Aorta (tissue), 5 donors: Measurements from ENCODE around the gene ARHGAP25. TPM values are rescaled to one million over a fixed set of nuclear protein-coding genes. Genes with fewer than 3 reads are reported as not detected.

Experiments
- ATAC-seq: fragments of 200-7000 bp; cut with Tn5 transposase; one replicate; pipeline ENCODE4 v1.9.1; 2022; ENCODE audit warnings: moderate library complexity; ENCODE audit not compliant: low FRiP score
- DNase-seq, 2 donors: peaks; one replicate each; pipeline ENCODE4 v3.0.0-alpha.2; 2020
- H3K27ac ChIP-seq, 2 donors: one replicate each; pipeline ENCODE4 v1.5.1; 2013; ENCODE audit warnings: low read length in 2 of 2, mild to moderate bottlenecking in 2 of 2, moderate library complexity in 2 of 2, control low read depth in 1 of 2, inconsistent platforms in 1 of 2, low read depth in 1 of 2
- H3K27me3 ChIP-seq, 2 donors: one replicate each; pipeline ENCODE4 v1.6.1; 2013; ENCODE audit warnings: control low read depth in 1 of 2, low read length in 1 of 2, mild to moderate bottlenecking in 1 of 2, moderate library complexity in 1 of 2; ENCODE audit not compliant: insufficient read depth in 2 of 2, control insufficient read depth in 1 of 2
- H3K36me3 ChIP-seq, 2 donors: one replicate each; pipeline ENCODE4 v1.6.1; 2013; ENCODE audit warnings: control low read depth in 1 of 2, low read length in 1 of 2, mild to moderate bottlenecking in 1 of 2; ENCODE audit not compliant: insufficient read depth in 2 of 2, control insufficient read depth in 1 of 2
- H3K4me1 ChIP-seq, 2 donors: one replicate each; pipeline ENCODE4 v1.6.1; 2013; ENCODE audit warnings: low read length in 2 of 2, control low read depth in 1 of 2, mild to moderate bottlenecking in 1 of 2, moderate library complexity in 1 of 2; ENCODE audit not compliant: insufficient read depth in 2 of 2, control insufficient read depth in 1 of 2
- H3K4me3 ChIP-seq, 2 donors: one replicate each; pipeline ENCODE4 v1.5.1; 2013; ENCODE audit warnings: low read length in 2 of 2, control low read depth in 1 of 2, mild to moderate bottlenecking in 1 of 2
- H3K9me3 ChIP-seq: one replicate; pipeline ENCODE4 v1.6.1; 2013; ENCODE audit warnings: mild to moderate bottlenecking, low read length; ENCODE audit not compliant: control insufficient read depth
- WGBS, 2 donors: extraction: QIAGEN DNeasy Blood & Tissue Kit; methylation state at CpG; one replicate each; pipeline ENCODE4 v1.1.7; 2013; 5-methylcytosine and 5-hydroxymethylcytosine counted together
- intact Hi-C, 2 donors: fragments of 100-400 bp; cut with DNase I; formaldehyde crosslinking; loops; one replicate each; pipeline versions ENCODE4 v1.14.2 to v1.15.0; 2022
- polyA plus RNA-seq, 2 donors: library from polyadenylated mRNA; stranded (reverse); fragments of 200-250 nt; gene quantifications; one replicate each; pipeline ENCODE4 v1.2.3, GENCODE V29; 2013
- total RNA-seq, 2 donors: library from RNA; stranded (reverse); fragmentation: NEBNext Ultra II Directional; extraction: Animal tissue kit (Norgen Biotek cat#: 25700); gene quantifications; one replicate each; pipeline ENCODE4 v1.2.1, GENCODE V29; 2021
- donor health status: healthy with polysubstance abuse.
- donor health status: Bipolar disorder and iron deficiency.
- donor health status: DM: no; HTN: no; CAD: no.
- donor health status: DM: no; HTN: no; CAD: no.
- donor health status: DM: yes; HTN: yes; CAD: no.

The ARHGAP25 gene
- total and polyA plus RNA-seq, 4 donors, result 2.6 to 21.1 (median 6.4) TPM

DNA sequence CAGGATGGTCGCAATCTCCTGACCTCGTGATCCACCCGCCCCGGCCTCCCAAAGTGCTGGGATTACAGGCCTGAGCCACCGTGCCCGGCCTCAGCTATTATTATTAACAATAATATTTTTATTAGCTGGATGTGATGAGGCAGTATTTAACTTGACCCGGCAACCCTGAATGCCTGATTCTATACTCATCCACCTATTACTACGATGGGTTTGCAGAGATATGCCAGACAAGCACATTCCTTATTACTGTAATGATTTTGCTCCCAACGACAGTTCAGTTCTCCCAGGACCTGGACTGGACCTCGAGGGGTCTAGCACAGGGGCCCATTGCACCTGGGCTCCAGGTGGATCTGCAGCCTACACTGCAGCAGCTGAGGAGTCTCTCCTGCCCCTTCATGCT lies 104.0 kb downstream of the ARHGAP25 start:
- Histone ChIP-seq H3K27ac (no peak overlapping the region), H3K4me1 (no peaks in the 10 kb centered on the region), H3K4me3 (no peak overlapping the region), H3K36me3 (no peaks in the 10 kb centered on the region), H3K27me3 (no peaks in the 10 kb centered on the region), H3K9me3 (no peaks in the 10 kb centered on the region)
- no peak for DNase-seq
- ATAC-seq, result no peak
- 87 to 91% methylated on average over 10 of the region's 10 CpGs for WGBS, 2 donors
- intact Hi-C loops, result loop anchor here in 1 of 2 donors (5.0 kb wide), 1 partner anchor 69 kb away; no protein-coding TSS in a partner anchor

DNA sequence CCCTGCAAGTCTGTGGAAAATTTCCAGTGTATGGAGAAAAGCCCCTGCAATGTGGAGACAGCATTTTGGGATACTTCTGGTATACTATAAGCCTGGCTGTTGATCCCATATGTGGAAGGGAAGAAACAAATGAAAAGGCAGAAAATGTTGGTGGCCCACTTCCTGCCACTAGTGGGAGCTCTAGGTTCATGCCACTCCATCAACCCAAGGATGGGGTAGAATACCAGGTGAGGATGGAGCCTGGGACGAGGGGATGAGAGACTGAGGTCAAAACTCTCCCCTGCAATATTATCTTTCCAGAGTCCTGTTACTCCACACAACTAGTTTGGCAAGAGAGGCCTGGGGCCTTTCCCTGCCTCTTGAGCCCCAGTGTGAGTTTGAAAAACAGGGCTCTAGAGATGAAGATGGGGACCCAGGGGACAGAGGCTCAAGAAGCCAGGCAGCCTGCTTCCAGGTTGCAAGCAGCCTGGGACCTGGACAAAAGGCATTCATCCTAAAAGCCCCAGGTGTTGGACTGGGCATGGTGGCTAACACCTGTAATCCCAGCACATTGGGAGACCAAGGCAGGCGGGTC lies 104.7 kb downstream of the ARHGAP25 start:
- Histone ChIP-seq H3K36me3 (no peaks in the 10 kb centered on the region), H3K9me3 (no peaks in the 10 kb centered on the region), H3K27ac (no peak overlapping the region), H3K4me3 (no peak overlapping the region), H3K27me3 (no peaks in the 10 kb centered on the region), H3K4me1 (no peaks in the 10 kb centered on the region)
- DNase-seq (no peak), ATAC-seq (no peak)
- 90 to 92% methylated on average over 2 of the region's 2 CpGs for WGBS, 2 donors
- intact Hi-C loops, result loop anchor here in 1 of 2 donors (5.0 kb wide), 1 partner anchor 68 kb away; no protein-coding TSS in a partner anchor

DNA sequence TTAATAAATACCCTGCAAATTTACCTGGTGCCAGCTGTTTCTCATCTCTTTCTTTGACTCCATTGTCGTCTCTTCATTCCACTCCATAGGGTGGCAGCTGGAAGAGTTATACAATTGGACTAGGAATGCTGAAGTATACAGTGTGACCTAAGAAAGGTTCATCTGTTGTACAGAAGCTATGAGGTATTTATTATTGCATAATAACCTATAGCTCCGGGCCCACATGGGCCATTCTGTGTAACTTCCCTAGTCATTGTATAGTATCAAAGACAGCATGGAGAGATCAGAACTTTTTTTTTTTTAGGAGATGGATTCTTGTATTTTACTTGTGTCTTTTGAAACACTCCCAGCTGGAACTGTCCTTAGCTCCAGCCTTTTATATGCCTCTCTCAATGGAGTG lies 110.4 kb downstream of the ARHGAP25 start:
- ATAC-seq, result no peak
- no peak for DNase-seq
- Histone ChIP-seq H3K36me3 (no peaks in the 10 kb centered on the region), H3K4me3 (no peak overlapping the region), H3K4me1 (no peaks in the 10 kb centered on the region), H3K27me3 (peaks cover 0 to 2% of the 10 kb centered on the region in 2 donors), H3K27ac (no peak overlapping the region), H3K9me3 (peaks cover 3% of the 10 kb centered on the region)
- 90 to 94% methylated on average over 2 of the region's 2 CpGs for WGBS, 2 donors
- intact Hi-C loops, result no loop called here

DNA sequence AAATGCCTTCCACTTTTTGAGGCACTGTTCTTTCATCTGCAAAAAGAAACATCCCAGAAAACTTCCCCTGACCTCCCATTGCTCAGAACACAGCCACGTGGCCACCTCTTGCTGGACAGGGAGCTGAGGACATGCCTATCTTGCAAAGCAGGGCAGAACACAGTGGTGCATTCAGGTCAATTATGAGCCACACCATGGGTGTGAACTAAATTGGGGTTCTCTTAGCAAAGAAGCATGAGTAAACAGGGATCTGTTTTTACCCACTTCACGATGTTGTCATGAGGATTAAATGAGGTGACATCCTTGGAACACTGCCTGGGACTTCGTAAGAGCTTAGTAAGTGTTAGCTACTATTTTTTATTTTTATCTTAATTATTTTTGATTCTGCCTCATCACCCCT lies 111.5 kb downstream of the ARHGAP25 start:
- Histone ChIP-seq H3K4me3 (no peak overlapping the region), H3K4me1 (no peaks in the 10 kb centered on the region), H3K27ac (no peak overlapping the region), H3K36me3 (no peaks in the 10 kb centered on the region), H3K27me3 (peaks cover 0 to 2% of the 10 kb centered on the region in 2 donors), H3K9me3 (peaks cover 3% of the 10 kb centered on the region)
- DNase-seq (no peak), ATAC-seq (no peak)
- WGBS, 2 donors, result 70 to 74% methylated on average over 3 of the region's 3 CpGs
- intact Hi-C loops, result no loop called here

DNA sequence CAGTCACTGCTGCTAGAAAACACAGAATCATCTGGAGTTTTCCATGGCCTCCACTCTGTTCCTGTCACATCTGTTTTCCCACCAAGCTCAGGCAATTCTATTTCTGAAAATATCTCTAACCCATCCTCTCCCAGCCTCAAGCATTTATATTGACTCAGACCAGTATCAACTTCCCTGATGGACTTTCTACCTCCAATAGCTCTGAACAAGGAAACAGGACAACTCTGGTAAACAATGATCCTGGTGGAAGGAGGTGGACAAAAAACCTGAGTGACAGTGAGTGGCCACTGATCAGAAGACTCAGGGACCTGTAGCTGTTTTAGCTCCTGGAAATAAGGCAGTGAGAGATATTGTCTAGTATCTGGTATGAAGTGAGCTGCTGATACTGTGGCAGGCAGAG lies 113.1 kb downstream of the ARHGAP25 start:
- H3K4me1 ChIP-seq, result no peaks in the 10 kb centered on the region
- ATAC-seq, result no peak
- H3K4me3 ChIP-seq, result no peak overlapping the region
- intact Hi-C loops, result no loop called here
- H3K9me3 ChIP-seq, result peaks cover 3% of the 10 kb centered on the region
- H3K27ac ChIP-seq, result no peak overlapping the region
- DNase-seq, result no peak
- H3K36me3 ChIP-seq, result no peaks in the 10 kb centered on the region
- peaks cover 0 to 2% of the 10 kb centered on the region in 2 donors for H3K27me3 ChIP-seq

DNA sequence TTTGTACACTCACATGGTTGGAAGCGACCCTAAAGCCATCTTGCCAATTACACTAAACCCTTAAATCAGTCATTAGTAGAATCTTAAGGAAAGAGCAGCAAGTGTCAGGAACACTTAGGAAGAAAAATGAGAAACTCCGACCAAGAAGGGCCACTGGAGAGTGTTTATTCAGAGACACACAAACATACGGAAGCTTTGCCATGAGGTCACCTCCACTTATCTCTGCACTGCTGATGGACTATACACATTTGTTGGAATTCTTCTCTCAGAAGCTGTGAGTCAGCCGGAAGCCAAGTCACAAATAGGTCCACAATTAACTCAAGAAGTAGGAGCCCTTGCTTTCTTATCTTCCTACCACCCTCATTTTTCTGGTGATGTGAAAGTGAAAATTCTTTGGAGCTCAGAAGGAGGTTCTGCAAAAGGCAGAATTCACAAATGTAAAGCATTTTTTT lies 115.0 kb downstream of the ARHGAP25 start:
- Histone ChIP-seq H3K9me3 (peaks cover 3% of the 10 kb centered on the region), H3K27ac (no peak overlapping the region), H3K27me3 (peaks cover 0 to 2% of the 10 kb centered on the region in 2 donors), H3K4me3 (no peak overlapping the region), H3K4me1 (no peaks in the 10 kb centered on the region), H3K36me3 (no peaks in the 10 kb centered on the region)
- intact Hi-C loops, result no loop called here
- WGBS, 2 donors, result 50 to 52% methylated on average over 4 of the region's 4 CpGs
- DNase-seq (no peak), ATAC-seq (no peak)

DNA sequence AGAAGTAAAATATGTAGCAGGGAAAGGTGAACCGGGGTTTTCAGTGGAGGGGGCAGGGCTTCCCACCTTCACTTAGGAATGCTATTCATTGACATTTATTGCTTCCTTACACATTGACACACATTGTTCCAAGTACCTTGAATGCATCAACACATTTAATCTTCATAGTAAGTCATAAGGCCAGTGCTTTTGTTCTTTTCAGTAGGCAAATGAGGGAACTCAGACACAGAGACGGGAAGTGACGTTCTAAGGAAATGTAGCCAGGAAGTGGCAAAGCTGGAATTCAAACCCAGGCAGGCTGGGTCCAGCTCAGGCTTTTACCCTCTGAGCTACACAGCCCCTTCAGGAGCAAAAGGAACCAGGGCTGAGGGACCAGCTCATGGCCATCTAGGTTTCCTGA lies 115.9 kb downstream of the ARHGAP25 start:
- no peak overlapping the region for H3K4me3 ChIP-seq
- peaks cover 3% of the 10 kb centered on the region for H3K9me3 ChIP-seq
- DNase-seq (no peak), ATAC-seq (no peak)
- H3K4me1 ChIP-seq, result no peaks in the 10 kb centered on the region
- intact Hi-C loops, result no loop called here
- no peaks in the 10 kb centered on the region for H3K36me3 ChIP-seq
- 75 to 88% methylated on average over 3 of the region's 3 CpGs for WGBS, 2 donors
- peaks cover 0 to 2% of the 10 kb centered on the region in 2 donors for H3K27me3 ChIP-seq
- no peak overlapping the region for H3K27ac ChIP-seq

DNA sequence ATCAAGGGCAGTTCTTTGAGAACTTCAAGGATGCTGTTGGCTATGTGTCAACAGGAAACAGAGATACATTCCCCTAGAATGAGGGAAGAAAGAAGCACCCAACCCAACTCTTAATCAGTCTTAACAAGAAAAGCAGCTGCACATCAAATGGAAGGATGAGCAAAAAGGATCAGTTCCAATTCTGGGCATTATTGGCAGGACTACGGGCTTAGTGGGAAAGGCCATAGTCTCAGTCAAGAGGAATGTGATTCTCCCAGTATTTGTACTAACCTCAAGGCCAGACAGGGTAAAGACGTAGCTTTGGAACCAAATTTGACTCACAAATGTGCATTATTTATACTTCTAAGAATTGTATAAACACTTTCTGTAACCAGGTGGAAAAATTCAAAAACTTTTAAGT lies 118.4 kb downstream of the ARHGAP25 start:
- DNase-seq (no peak), ATAC-seq (no peak)
- Histone ChIP-seq H3K27ac (no peak overlapping the region), H3K4me3 (no peak overlapping the region), H3K27me3 (no peaks in the 10 kb centered on the region), H3K4me1 (no peaks in the 10 kb centered on the region), H3K36me3 (no peaks in the 10 kb centered on the region), H3K9me3 (no peaks in the 10 kb centered on the region)
- WGBS, 2 donors, result 79 to 83% methylated on average over 2 of the region's 2 CpGs
- intact Hi-C loops, result no loop called here

DNA sequence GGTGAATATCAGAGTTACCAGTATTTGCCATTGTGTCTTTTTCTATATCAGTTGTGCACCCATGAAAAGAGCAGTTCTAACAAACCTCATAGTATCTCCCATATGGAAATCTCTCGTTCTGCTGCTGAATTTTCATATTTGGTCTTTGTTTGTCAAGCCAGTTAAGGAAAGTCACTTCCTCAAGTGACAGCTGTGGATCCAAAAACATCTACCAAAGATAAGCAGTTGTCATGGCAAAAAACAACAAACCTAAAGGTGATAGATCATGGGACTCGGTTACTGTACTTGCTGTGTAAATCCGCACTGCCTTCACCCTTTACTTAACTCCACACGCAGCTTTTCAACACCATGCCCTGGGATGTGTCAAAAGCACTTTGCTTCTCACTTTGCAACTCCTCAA lies 119.3 kb downstream of the ARHGAP25 start:
- DNase-seq (no peak), ATAC-seq (no peak)
- WGBS, 2 donors, result 65 to 75% methylated on average over 4 of the region's 4 CpGs
- H3K27me3 ChIP-seq, result no peaks in the 10 kb centered on the region
- H3K27ac ChIP-seq, result no peak overlapping the region
- H3K36me3 ChIP-seq, result no peaks in the 10 kb centered on the region
- no peak overlapping the region for H3K4me3 ChIP-seq
- H3K4me1 ChIP-seq, result no peaks in the 10 kb centered on the region
- no peaks in the 10 kb centered on the region for H3K9me3 ChIP-seq
- intact Hi-C loops, result no loop called here
